Activated naive CD8-positive, alpha-beta T cell treated with anti-CD3 and anti-CD28 coated beads for 36 hours (primary cell): Measurements from ENCODE around the gene SDF4. TPM values are rescaled to one million over a fixed set of nuclear protein-coding genes. Genes with fewer than 3 reads are reported as not detected.

Source experiments
- DNase-seq: peaks from one replicate; pipeline ENCODE4 v3.0.0; 2021
- H3K27ac Mint-ChIP-seq: one replicate; pipeline ENCODE4 v1.8.0; 2022; ENCODE audit warnings: mild to moderate bottlenecking, moderate library complexity, mixed read lengths
- H3K27me3 Mint-ChIP-seq: one replicate; pipeline ENCODE4 v1.8.0; 2022; ENCODE audit warnings: mild to moderate bottlenecking, mixed read lengths
- H3K36me3 Mint-ChIP-seq: one replicate; pipeline ENCODE4 v1.8.0; 2021; ENCODE audit warnings: mild to moderate bottlenecking, mixed read lengths
- H3K4me1 Mint-ChIP-seq: one replicate; pipeline ENCODE4 v1.8.0; 2021; ENCODE audit warnings: mixed read lengths
- H3K4me3 Mint-ChIP-seq: one replicate; pipeline ENCODE4 v1.8.0; 2022; ENCODE audit warnings: mild to moderate bottlenecking, moderate library complexity, mixed read lengths
- H3K9me3 Mint-ChIP-seq: one replicate; pipeline ENCODE4 v1.8.0; 2022; ENCODE audit warnings: mixed read lengths
- total RNA-seq, 2 experiments: library from RNA; stranded (reverse); gene quantifications; one replicate each; pipeline ENCODE4 v1.2.3, GENCODE V29; 2021

The SDF4 gene
- total RNA-seq, 2 experiments from 2014 or later, result 85.9 to 95.9 TPM

DNA sequence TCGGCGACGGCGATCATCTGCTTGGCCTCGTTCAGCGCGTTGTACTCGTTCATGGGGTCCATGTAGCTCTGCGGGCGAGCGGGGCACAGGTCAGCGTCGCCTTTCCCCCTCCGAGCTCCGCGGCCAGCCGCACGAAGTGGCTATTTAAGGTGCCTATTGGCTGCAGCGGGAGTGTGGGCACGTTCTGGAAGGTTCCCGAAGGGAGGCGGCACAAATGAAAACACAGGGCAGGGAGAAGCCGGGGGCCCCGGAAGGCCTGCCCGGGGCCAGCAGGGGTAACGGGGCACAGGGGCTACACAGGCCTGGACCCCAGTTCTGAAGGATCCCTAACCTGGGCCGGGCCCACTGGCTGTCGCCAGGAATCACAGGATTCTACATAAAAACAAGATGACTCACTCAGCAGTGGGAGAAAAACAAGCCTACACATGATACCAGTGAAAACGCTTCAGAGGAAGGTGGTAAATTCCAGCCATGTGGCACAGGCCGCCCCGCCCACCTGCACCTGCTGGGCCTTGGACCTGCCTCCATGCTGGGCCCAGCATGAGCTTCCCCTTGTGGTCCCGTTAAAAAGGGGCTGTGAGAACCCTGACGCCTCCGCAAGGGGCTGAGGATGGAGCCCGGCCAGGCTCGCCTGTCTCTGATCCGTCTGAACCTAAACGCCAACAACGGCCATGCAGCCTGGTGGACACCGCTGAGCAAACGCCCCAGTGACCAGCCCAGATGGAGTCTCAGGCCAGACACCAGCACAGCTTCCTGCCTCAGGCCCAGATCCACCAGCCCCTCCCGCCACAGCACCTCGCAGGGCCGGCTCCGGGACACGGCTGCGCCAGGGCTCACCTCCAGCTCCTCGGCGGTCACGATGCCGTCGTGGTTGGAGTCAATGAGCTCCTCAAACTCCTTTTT is 13.9 kb downstream of the SDF4 start:
- Mint-ChIP-seq H3K27ac (no peak overlapping the region), H3K9me3 (no peaks in the 10 kb centered on the region), H3K4me3 (no peak overlapping the region), H3K4me1 (peaks cover 28% of the 10 kb centered on the region), H3K36me3 (peaks cover 23% of the 10 kb centered on the region), H3K27me3 (no peaks in the 10 kb centered on the region)
- no peak for DNase-seq

DNA sequence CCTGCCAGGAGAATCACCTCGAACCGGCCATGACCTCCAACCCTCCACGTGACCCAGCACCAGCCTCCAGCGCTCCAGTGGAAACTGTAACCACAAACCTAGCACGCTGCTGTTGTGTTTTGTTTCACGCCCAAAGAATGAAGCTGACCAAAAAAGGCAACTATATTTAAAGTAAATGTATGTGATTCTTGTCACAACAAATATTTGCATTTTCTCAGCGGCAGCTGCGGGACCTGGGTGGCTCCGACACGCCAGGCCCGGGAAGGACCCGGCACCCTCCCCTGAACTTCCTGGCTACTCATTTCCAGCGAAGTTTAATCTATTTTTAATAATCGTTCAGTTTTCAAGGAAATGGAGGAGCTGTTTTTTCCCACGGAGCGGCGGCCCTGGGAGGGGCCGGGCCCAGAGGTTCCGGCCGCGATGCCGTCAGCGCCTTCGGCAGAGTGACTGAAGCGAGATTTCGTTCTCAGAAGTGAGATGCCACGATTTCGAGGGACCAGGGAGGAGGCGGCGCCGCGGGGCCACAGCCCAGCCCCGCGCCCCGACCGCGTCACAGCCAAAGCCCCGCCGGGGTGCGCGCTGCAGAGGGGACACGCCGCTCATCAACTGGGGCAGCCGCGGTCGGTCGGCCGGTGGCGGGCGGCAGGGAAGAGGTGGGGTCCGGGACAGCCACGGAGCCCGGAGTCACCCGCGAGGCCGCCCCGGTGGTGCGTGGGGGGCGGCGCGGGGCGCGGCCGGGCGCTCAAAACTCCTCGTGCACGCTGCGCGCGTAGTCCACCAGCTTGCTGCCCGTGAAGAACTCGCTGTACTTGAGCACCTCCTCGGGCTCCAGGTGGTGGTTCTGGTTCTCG is 14.8 kb downstream of the SDF4 start:
- Mint-ChIP-seq H3K4me1 (peaks cover 28% of the 10 kb centered on the region), H3K27me3 (no peaks in the 10 kb centered on the region), H3K27ac (peak overlapping the region; percentile 87), H3K36me3 (peaks cover 20% of the 10 kb centered on the region), H3K9me3 (no peaks in the 10 kb centered on the region), H3K4me3 (peak overlapping the region; percentile 46)
- DNase-seq, result no peak

DNA sequence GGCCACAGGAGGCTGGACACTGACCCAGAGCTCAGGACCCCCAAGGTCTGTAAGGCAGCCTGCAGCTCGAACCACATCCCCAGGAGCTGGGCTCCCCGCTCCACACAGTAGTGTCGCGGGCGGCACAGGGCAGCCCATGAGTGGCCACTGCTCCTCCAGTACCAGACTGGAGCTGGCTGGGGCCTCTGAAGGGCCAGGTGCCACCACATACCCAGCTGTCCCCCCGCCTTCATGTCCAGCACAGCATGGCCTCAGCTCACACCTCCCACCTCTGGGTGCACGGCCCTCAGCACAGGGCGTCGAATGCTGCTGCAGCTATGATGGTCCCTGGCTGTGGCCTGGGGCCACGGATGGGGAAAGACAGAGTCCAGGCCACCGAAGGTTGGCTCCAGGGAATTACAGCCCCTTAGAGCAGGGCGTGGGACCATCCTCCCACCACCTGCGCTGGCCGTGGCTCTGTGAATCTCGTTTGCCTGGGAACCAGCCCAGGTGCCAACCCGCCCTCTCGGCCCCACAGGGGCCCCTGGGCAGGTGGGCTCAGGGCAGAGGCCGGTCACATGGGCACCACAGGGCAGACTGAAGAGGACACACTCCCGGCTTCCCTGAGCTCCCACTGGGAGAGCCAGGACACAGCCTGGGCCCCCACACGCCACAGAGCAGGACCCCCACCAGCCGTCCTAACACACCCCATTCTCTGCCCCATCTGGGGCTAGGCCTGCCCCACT is 15.8 kb downstream of the SDF4 start:
- Mint-ChIP-seq H3K9me3 (no peaks in the 10 kb centered on the region), H3K36me3 (peaks cover 20% of the 10 kb centered on the region), H3K4me3 (no peak overlapping the region), H3K27ac (peak overlapping the region; percentile 87), H3K4me1 (peaks cover 29% of the 10 kb centered on the region), H3K27me3 (no peaks in the 10 kb centered on the region)
- DNase-seq, result no peak

DNA sequence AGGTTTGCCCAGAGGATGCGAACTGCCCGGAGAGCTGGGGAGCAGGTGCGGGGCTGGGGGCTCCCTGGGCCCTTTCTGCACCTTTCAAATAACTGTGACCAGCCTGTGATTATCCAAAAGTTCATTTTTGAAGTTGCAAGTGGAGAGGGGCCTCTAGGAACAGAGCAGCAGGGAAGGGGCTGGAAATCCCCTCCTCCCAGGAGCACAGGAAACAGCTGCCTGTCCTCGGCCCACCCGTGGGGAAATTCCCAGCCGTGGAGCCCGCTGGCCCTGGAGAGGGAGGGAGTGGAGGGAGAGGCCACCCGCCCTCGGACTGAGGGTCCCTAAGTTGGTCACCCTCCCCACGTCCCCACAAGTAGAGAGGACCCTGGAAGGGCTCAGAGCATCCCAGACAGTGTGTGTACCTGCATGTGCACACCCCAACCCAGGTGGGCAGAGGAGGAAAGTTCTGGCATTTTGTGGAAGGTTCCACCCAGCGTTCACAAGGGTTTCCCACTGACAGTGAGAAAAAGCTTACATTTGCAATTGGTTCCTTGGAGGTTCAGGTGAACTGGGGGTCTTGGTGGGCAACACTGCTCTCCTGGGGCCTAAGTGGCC is 16.6 kb downstream of the SDF4 start:
- Mint-ChIP-seq H3K27me3 (no peaks in the 10 kb centered on the region), H3K27ac (peak overlapping the region; percentile 74), H3K36me3 (peaks cover 23% of the 10 kb centered on the region), H3K4me1 (peaks cover 32% of the 10 kb centered on the region), H3K9me3 (no peaks in the 10 kb centered on the region), H3K4me3 (peak overlapping the region; percentile 71)
- DNase-seq, result no peak

DNA sequence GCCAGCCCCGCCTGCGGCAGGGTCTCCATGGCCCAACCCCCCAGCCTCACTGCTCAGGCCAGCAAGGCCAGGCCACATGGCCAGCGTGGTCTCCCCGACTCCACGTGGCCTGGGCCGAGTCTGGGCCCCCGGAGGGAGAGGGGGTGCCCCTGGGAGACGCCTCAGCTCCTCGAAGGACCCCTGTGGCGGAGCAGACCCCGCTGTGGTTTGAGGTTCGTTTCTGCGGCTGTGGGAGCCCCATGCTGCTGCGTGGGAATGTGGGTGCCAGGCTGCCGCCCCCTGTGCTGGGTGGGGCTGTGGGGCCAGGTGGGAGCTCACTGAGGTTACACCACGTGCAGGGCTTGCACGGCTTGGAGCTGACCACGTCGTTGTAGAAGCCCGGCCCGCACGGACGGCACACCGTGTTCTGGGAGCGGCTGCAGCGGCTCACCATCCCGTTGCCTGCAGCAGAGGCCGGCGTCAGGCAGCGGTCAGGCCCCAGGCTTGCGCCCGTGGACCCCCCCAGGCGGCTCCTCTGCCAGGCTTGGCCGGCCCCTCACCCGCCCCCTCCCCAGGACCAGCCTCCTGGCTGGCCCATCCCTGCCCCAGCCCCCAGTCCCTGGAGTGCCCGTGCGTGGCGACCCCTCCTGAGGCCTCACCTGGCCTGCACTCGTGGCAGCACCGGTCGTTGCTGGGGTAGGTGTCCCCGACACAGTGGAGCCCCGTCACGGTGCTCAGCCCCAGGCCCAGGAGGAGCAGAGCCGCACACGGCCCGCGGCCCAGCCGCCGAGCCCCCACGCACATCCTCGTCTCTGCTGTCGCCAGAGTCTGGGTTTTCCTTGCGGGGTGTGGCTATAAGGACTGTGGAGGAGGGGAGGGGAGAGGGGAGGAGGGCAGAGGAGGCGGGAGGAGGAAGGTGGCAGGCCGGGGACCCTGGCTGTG is 18.2 kb downstream of the SDF4 start, which contains the start of gene TNFRSF4:
TSS of gene TNFRSF4 (minus strand) at position 809 of the 921 bp plus-strand sequence. CDS start at position 783, 26 bp downstream.
- Mint-ChIP-seq H3K9me3 (no peaks in the 10 kb centered on the region), H3K27me3 (no peaks in the 10 kb centered on the region), H3K4me1 (peaks cover 39% of the 10 kb centered on the region), H3K4me3 (peak within 1 kb of the TSS; percentile 74), H3K36me3 (peaks cover 23% of the 10 kb centered on the region), H3K27ac (peak within 1 kb of the TSS; percentile 74)
- DNase-seq, result peak; percentile 52

DNA sequence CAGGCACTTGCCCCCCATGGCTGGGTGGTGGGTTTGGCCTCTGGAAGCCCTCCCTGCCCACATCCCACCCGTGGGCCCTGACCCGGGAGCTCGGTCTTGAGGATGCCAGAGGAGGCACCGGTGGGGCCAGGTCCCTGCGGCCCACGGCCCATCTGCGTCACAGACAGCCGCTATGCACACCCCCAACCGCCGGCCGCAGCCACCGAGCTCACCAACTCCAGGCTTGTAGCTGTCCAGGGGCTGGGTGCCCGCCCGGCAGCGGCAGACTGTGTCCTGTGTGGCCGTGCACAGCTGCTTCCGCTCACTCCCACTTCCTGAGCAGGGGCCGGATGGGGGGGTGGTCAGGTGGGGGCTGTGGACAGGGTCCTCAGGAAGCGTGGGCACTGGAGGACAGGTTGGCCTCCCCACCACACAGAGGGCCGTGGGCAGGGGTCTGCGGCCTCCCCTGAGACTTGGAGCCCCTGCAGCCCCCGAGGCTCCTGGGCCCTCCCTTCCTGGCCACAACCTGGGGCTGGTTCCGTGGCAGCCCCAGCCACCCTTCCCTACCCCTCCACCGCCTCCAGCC is 18.9 kb downstream of the SDF4 start:
- peaks cover 18% of the 10 kb centered on the region for H3K36me3 Mint-ChIP-seq
- H3K9me3 Mint-ChIP-seq, result no peaks in the 10 kb centered on the region
- H3K4me1 Mint-ChIP-seq, result peaks cover 43% of the 10 kb centered on the region
- no peaks in the 10 kb centered on the region for H3K27me3 Mint-ChIP-seq
- H3K4me3 Mint-ChIP-seq, result peak overlapping the region; percentile 74
- H3K27ac Mint-ChIP-seq, result peak overlapping the region; percentile 51
- peak; percentile 64 for DNase-seq

DNA sequence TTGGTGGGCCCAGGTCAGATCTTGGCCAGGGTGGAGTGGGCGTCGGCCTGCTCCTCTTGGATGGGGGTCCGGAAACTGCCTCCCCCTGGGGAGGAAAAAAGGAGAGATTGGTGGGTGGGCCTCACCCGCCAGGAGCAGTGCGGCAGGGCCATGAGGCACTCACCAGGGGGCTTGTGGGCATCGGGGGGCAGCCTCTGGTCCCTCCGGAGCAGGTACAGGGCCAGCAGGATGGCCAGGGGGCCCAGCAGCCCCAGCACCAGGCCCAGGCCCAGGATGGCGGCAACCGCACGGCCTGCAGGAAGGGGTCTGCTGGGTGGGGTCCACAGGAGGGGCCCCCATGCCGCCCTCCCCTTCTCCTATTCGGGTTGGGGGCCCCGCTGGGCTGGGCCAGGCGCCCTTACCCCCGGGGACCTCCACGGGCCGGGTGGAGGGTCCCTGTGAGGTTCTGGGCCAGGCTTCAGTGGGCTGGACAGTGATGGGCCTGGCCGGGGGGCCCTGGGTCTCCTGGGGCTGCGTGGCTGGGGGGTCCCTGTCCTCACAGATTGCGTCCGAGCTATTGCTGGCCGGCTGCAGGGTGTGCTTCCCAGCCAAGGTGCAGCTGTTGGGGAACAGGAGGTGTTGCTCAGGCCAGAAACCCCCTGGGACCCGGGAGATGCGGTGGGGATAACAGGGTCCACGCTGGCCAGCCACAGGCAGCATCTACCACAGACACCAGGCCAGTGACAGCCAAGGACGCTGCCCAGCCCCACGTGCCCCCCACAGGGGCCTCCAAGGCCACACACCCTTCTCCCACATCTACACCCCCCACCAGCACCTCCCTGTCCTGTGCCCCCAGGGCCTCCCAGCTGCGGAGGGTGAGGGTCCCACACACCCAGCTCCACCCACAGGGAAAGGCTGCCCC is 20.0 kb downstream of the SDF4 start:
- Mint-ChIP-seq H3K27ac (no peak overlapping the region), H3K36me3 (peaks cover 12% of the 10 kb centered on the region), H3K4me1 (peaks cover 42% of the 10 kb centered on the region), H3K4me3 (peak overlapping the region; percentile 74), H3K9me3 (no peaks in the 10 kb centered on the region), H3K27me3 (no peaks in the 10 kb centered on the region)
- no peak for DNase-seq

DNA sequence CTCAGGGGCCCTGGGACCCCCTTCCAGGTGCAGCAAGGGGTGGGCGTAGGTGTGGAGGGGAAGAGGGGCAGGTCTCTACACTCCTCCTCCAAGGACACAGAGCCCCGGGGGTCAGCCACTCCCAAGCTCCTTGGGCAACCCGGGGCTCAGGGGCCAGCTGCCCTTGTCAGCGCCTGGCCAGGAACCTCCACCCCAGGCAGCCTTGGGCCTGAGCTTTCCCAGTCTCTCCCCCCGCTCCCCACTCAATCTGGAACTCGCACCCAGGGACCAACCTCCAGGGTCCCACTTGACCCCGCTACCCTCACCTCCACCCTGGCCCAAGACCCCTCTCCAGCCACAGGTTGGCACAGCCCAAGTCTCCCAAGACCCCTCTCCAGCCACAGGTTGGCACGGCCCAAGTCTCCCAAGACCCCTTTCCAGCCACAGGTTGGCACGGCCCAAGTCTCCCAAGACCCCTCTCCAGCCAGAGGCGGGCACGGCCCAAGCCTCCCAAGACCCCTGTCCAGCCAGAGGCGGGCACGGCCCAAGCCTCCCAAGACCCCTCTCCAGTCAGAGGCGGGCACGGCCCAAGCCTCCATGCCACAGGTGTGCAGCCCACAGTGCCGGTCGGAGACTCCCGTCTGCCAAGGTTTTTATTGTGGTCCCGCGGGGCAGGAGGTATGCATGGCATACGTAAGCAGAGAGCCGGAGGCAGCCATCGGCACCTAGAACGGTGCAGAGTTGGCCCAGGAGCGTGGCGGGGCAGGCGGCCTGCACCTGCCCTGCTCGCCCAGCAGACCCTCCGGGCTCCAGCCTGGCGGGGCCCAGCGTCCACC is 20.9 kb downstream of the SDF4 start:
- peaks cover 7% of the 10 kb centered on the region for H3K36me3 Mint-ChIP-seq
- no peak overlapping the region for H3K27ac Mint-ChIP-seq
- peak overlapping the region; percentile 58 for H3K4me3 Mint-ChIP-seq
- H3K9me3 Mint-ChIP-seq, result no peaks in the 10 kb centered on the region
- H3K27me3 Mint-ChIP-seq, result no peaks in the 10 kb centered on the region
- peaks cover 37% of the 10 kb centered on the region for H3K4me1 Mint-ChIP-seq
- no peak for DNase-seq

DNA sequence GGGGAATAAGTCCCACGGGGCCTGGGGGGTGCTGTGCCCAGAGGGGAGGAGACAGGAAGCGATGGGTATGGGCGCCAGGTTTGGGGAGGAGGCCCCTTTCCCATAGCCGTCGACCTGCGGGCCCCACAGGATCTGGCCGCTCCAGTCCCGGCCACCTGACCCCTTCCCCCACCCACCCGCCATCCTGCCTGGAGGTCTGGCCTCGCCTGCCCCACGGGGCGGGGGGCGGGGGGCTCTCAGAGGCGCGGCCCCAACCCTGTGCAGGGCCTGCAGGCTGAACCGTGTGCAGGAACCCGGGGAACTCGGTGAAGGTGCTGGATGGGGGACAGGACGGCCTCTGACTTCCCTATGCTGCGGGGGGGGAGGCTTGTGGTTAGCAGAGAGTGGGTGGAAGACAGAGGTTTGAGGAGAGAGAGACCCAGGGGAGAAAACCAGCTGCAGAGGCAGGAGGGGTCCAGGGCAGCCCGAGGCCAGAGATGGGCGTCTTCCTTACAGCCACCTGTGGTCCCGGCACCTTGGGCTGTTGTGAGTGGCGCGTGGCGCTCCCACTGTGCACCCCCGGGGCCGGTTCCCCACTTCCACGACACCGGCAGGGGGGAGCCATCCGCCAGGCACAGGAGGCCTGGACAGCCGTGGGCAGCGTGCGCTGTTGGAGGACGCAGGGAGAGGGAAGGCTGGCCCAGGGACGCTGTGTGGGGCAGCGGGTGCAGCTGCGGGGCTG is 22.9 kb downstream of the SDF4 start:
- no peaks in the 10 kb centered on the region for H3K9me3 Mint-ChIP-seq
- H3K36me3 Mint-ChIP-seq, result peaks cover 5% of the 10 kb centered on the region
- H3K4me1 Mint-ChIP-seq, result peaks cover 26% of the 10 kb centered on the region
- peak overlapping the region; percentile 95 for H3K27ac Mint-ChIP-seq
- DNase-seq, result peak; percentile 64
- H3K4me3 Mint-ChIP-seq, result peak overlapping the region; percentile 83
- H3K27me3 Mint-ChIP-seq, result no peaks in the 10 kb centered on the region

DNA sequence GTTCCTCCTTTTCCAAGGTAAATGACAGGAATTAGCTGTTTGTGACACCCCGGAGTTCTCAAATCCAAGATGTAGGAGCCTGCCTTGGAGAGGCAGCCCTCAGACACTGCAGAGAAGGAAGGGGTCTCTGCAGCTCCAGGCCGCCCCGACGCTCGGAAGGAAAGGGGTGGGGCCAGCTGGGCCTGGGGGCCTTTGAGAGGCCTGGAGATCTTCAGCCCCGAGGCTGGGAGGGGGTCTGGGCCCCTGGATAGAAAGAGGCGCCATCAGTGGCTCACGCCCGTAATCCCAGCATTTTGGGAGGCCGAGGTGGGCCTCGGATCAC is 24.3 kb downstream of the SDF4 start:
- H3K4me3 Mint-ChIP-seq, result peak overlapping the region; percentile 83
- no peaks in the 10 kb centered on the region for H3K9me3 Mint-ChIP-seq
- no peak for DNase-seq
- peaks cover 5% of the 10 kb centered on the region for H3K36me3 Mint-ChIP-seq
- H3K4me1 Mint-ChIP-seq, result peaks cover 26% of the 10 kb centered on the region
- H3K27ac Mint-ChIP-seq, result peak overlapping the region; percentile 95
- H3K27me3 Mint-ChIP-seq, result no peaks in the 10 kb centered on the region

DNA sequence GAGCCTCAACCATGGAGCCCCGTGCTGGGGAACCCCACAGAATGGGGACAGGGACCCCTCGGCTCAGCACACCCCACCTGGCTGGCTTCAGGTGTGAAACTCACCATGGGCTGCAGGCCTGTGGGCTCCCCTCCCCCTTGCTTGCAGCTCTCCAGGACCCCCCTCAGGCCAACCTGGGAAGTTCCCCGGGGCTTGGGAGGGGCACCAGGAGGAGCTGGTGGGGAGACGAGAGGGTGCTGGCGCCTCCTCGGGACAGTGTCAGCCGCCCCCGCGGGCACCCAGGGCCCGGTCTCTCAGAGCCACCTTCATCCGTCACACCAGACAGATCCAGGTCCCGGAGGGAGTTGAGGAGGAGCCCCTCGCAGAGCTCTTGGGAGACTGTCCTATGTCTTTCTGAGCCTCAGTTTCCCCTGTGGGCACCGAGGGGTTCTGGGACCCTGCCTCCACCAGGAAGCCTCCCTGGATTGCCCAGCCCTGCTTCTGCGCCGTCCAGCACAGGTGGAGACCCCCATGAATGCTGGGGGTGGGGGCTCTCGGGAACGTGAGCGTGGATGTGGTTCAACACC is 24.8 kb downstream of the SDF4 start:
- peak overlapping the region; percentile 67 for H3K27ac Mint-ChIP-seq
- H3K36me3 Mint-ChIP-seq, result peaks cover 5% of the 10 kb centered on the region
- no peaks in the 10 kb centered on the region for H3K9me3 Mint-ChIP-seq
- peaks cover 26% of the 10 kb centered on the region for H3K4me1 Mint-ChIP-seq
- no peaks in the 10 kb centered on the region for H3K27me3 Mint-ChIP-seq
- DNase-seq, result no peak
- peak overlapping the region; percentile 78 for H3K4me3 Mint-ChIP-seq
